GM23338 (cell line): ENCODE results near the gene BBS10. TPM values are rescaled to one million over a fixed set of nuclear protein-coding genes. Genes with fewer than 3 reads are reported as not detected.

Source experiments
- ATAC-seq: fragments of 200-7000 bp; cut with Tn5 transposase; 3 replicates; pipeline ENCODE4 v1.9.1; 2020
- DNase-seq: peaks from one replicate; pipeline ENCODE4 v3.0.0-alpha.2; 2015; ENCODE audit warnings: low spot score
- H2AFZ ChIP-seq: fragments of 200-600 bp; sonication (generic); 2 replicates; pipeline ENCODE4 v1.8.0; 2016; ENCODE audit warnings: antibody characterized with exemption, mild to moderate bottlenecking, moderate library complexity
- H3F3A ChIP-seq: fragments of 200-600 bp; sonication (generic); replicated peaks from 2 replicates; pipeline ENCODE4 v1.8.0; 2017; ENCODE audit warnings: antibody characterized with exemption, mixed run types, low read depth
- H3K27ac ChIP-seq: fragments of 200-600 bp; sonication (generic); 2 replicates; pipeline ENCODE4 v1.6.1; 2016; ENCODE audit warnings: low read depth
- H3K27me3 ChIP-seq: fragments of 200-600 bp; sonication (generic); 2 replicates; pipeline ENCODE4 v1.8.0; 2016; ENCODE audit warnings: mild to moderate bottlenecking, mixed run types, moderate library complexity; ENCODE audit not compliant: insufficient read depth
- H3K36me3 ChIP-seq: fragments of 200-600 bp; sonication (generic); 2 replicates; pipeline ENCODE4 v1.8.0; 2016; ENCODE audit warnings: mild to moderate bottlenecking; ENCODE audit not compliant: insufficient read depth
- H3K4me1 ChIP-seq: fragments of 200-600 bp; sonication (generic); 2 replicates; pipeline ENCODE4 v1.8.0; 2016; ENCODE audit warnings: mild to moderate bottlenecking, moderate library complexity; ENCODE audit not compliant: insufficient read depth
- H3K4me2 ChIP-seq: fragments of 200-600 bp; sonication (generic); 2 replicates; pipeline ENCODE4 v1.7.1; 2017; ENCODE audit warnings: mixed run types
- H3K4me3 ChIP-seq: fragments of 200-600 bp; sonication (generic); 2 replicates; pipeline ENCODE4 v1.6.1; 2016; ENCODE audit warnings: mixed run types
- H3K79me2 ChIP-seq: fragments of 200-600 bp; sonication (generic); replicated peaks from 2 replicates; pipeline ENCODE4 v1.8.0; 2017; ENCODE audit warnings: mild to moderate bottlenecking; ENCODE audit not compliant: insufficient read depth
- H3K9me2 ChIP-seq: fragments of 200-600 bp; sonication (generic); 2 replicates; pipeline ENCODE4 v1.8.0; 2017; ENCODE audit not compliant: insufficient read depth
- H4K20me1 ChIP-seq: fragments of 200-600 bp; sonication (generic); replicated peaks from 2 replicates; pipeline ENCODE4 v1.8.0; 2017; ENCODE audit warnings: mild to moderate bottlenecking; ENCODE audit not compliant: insufficient read depth
- H3K27ac Mint-ChIP-seq: 2 replicates; pipeline ENCODE4 v1.8.0; 2020; ENCODE audit warnings: inconsistent platforms, mild to moderate bottlenecking, moderate library complexity, mixed read lengths
- H3K27me3 Mint-ChIP-seq: 3 replicates; pipeline ENCODE4 v1.8.0; 2022; ENCODE audit warnings: low read depth, mild to moderate bottlenecking, moderate library complexity, mixed read lengths, inconsistent platforms; ENCODE audit not compliant: insufficient read depth, poor library complexity
- H3K36me3 Mint-ChIP-seq: 3 replicates; pipeline ENCODE4 v1.8.0; 2021; ENCODE audit warnings: low read depth, mild to moderate bottlenecking, inconsistent platforms, moderate library complexity, mixed read lengths
- H3K4me1 Mint-ChIP-seq: 3 replicates; pipeline ENCODE4 v1.8.0; 2020; ENCODE audit warnings: mild to moderate bottlenecking, inconsistent platforms, mixed read lengths
- H3K4me3 Mint-ChIP-seq: 3 replicates; pipeline ENCODE4 v1.8.0; 2021; ENCODE audit warnings: moderate library complexity, mild to moderate bottlenecking, inconsistent platforms, mixed read lengths
- H3K9me3 Mint-ChIP-seq: 3 replicates; pipeline ENCODE4 v1.8.0; 2020; ENCODE audit warnings: moderate library complexity, mild to moderate bottlenecking, inconsistent platforms, mixed read lengths
- EZH2 ChIP-seq: fragments of 200-600 bp; sonication (generic); IDR thresholded peaks from one replicate; pipeline ENCODE4 v1.8.0; 2017; ENCODE audit warnings: antibody characterized with exemption, mild to moderate bottlenecking, low read depth; ENCODE audit not compliant: unreplicated experiment
- EZH2phosphoT487 ChIP-seq: fragments of 200-600 bp; sonication (generic); IDR thresholded peaks from one replicate; pipeline ENCODE4 v1.8.1; 2018; ENCODE audit warnings: antibody characterized with exemption; ENCODE audit not compliant: unreplicated experiment
- JUNB ChIP-seq: IDR thresholded peaks from one replicate; pipeline ENCODE4 v1.6.1; 2016; ENCODE audit warnings: antibody characterized with exemption; ENCODE audit not compliant: unreplicated experiment
- NANOG ChIP-seq: IDR thresholded peaks from 2 replicates; pipeline ENCODE4 v1.6.1; 2016; ENCODE audit warnings: antibody characterized with exemption, borderline replicate concordance
- POLR2AphosphoS5 ChIP-seq: IDR thresholded peaks from 2 replicates; pipeline ENCODE4 v1.6.1; 2016; ENCODE audit warnings: antibody characterized with exemption, low read depth
- STAT1 ChIP-seq: IDR thresholded peaks from one replicate; pipeline ENCODE4 v1.6.1; 2016; ENCODE audit warnings: antibody characterized with exemption; ENCODE audit not compliant: unreplicated experiment
- ZNF114 ChIP-seq: fragments of 250-450 bp; sonication (Bioruptor Pico); IDR thresholded peaks from 2 replicates; pipeline ENCODE4 v1.5.0; 2020; ENCODE audit warnings: mild to moderate bottlenecking, moderate library complexity
- ZNF331 ChIP-seq: fragments of 250-450 bp; sonication (Bioruptor Pico); IDR thresholded peaks from 2 replicates; pipeline ENCODE4 v1.5.0; 2020; ENCODE audit warnings: low read depth, mild to moderate bottlenecking, moderate library complexity
- polyA plus RNA-seq: library from polyadenylated mRNA; unstranded; fragments of >200 nt; fragmentation: Nextera tagmentation; extraction: Ambion mirVana; gene quantifications from 2 replicates; pipeline ENCODE4 v1.2.1, GENCODE V29; 2016
- total RNA-seq: library from RNA; depleted of rRNA; stranded (reverse); fragments of >200 nt; shearing (Covaris generic); gene quantifications from 2 replicates; pipeline ENCODE4 v1.2.3, GENCODE V29; 2014
- TF ChIP-seq, protein P1 (sequence below): fragments of 250-450 bp; sonication (Bioruptor Pico); IDR thresholded peaks from 2 replicates; pipeline ENCODE4 v1.5.0; 2020; ENCODE audit warnings: mild to moderate bottlenecking, moderate library complexity
- TF ChIP-seq, protein P2 (sequence below): IDR thresholded peaks from 2 replicates; pipeline ENCODE4 v1.6.1; 2016; ENCODE audit warnings: antibody characterized with exemption
- TF ChIP-seq, protein P3 (sequence below), 2 experiments: fragments of 200-600 bp in 1 of 2; sonication (generic) in 1 of 2; conservative IDR thresholded peaks; 2 replicates each; pipeline versions ENCODE4 v1.5.1 to v1.6.1; 2016 to 2017; ENCODE audit warnings: antibody characterized with exemption in 2 of 2, low read depth in 2 of 2, mild to moderate bottlenecking in 2 of 2, moderate library complexity in 1 of 2

Gene BBS10
- total and polyA plus RNA-seq, 2 experiments from 2014 or later, result 5.2 to 12.8 TPM

DNA sequence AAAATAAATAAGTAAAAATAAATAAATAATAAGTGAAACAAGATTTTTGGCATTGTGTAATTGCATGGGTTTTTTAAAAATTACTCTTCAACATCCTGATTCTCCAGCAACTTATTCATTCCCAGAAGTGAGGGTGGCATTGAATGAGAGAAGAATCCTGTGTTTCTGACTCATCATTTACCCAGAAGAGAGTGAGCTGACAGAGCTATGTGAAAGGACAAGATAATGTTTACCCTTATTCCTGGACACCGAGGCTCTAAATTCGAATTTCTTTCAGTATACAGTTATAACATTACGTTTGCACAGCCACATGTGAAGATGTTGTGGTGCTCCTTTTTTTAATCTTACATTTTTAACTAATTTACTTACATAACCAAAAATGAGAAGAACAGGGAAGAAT lies 36.4 kb downstream of the BBS10 start:
- no peaks in the 10 kb centered on the region for H3F3A ChIP-seq
- H3K36me3 Mint-ChIP-seq, result no peaks in the 10 kb centered on the region

More for the DNA sequence above, 36.4 kb downstream of the BBS10 start:
- TF ChIP-seq EZH2, result no peak
- TF ChIP-seq, protein P1, sequence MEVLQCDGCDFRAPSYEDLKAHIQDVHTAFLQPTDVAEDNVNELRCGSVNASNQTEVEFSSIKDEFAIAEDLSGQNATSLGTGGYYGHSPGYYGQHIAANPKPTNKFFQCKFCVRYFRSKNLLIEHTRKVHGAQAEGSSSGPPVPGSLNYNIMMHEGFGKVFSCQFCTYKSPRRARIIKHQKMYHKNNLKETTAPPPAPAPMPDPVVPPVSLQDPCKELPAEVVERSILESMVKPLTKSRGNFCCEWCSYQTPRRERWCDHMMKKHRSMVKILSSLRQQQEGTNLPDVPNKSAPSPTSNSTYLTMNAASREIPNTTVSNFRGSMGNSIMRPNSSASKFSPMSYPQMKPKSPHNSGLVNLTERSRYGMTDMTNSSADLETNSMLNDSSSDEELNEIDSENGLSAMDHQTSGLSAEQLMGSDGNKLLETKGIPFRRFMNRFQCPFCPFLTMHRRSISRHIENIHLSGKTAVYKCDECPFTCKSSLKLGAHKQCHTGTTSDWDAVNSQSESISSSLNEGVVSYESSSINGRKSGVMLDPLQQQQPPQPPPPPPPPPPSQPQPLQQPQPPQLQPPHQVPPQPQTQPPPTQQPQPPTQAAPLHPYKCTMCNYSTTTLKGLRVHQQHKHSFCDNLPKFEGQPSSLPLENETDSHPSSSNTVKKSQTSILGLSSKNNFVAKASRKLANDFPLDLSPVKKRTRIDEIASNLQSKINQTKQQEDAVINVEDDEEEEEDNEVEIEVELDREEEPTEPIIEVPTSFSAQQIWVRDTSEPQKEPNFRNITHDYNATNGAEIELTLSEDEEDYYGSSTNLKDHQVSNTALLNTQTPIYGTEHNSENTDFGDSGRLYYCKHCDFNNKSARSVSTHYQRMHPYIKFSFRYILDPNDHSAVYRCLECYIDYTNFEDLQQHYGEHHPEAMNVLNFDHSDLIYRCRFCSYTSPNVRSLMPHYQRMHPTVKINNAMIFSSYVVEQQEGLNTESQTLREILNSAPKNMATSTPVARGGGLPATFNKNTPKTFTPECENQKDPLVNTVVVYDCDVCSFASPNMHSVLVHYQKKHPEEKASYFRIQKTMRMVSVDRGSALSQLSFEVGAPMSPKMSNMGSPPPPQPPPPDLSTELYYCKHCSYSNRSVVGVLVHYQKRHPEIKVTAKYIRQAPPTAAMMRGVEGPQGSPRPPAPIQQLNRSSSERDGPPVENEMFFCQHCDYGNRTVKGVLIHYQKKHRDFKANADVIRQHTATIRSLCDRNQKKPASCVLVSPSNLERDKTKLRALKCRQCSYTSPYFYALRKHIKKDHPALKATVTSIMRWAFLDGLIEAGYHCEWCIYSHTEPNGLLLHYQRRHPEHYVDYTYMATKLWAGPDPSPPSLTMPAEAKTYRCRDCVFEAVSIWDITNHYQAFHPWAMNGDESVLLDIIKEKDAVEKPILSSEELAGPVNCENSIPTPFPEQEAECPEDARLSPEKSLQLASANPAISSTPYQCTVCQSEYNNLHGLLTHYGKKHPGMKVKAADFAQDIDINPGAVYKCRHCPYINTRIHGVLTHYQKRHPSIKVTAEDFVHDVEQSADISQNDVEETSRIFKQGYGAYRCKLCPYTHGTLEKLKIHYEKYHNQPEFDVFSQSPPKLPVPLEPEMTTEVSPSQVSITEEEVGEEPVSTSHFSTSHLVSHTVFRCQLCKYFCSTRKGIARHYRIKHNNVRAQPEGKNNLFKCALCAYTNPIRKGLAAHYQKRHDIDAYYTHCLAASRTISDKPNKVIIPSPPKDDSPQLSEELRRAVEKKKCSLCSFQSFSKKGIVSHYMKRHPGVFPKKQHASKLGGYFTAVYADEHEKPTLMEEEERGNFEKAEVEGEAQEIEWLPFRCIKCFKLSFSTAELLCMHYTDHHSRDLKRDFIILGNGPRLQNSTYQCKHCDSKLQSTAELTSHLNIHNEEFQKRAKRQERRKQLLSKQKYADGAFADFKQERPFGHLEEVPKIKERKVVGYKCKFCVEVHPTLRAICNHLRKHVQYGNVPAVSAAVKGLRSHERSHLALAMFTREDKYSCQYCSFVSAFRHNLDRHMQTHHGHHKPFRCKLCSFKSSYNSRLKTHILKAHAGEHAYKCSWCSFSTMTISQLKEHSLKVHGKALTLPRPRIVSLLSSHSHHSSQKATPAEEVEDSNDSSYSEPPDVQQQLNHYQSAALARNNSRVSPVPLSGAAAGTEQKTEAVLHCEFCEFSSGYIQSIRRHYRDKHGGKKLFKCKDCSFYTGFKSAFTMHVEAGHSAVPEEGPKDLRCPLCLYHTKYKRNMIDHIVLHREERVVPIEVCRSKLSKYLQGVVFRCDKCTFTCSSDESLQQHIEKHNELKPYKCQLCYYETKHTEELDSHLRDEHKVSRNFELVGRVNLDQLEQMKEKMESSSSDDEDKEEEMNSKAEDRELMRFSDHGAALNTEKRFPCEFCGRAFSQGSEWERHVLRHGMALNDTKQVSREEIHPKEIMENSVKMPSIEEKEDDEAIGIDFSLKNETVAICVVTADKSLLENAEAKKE (CRISPR knock-in tag), result no peak
- no peak for TF ChIP-seq EZH2phosphoT487
- no peak for TF ChIP-seq POLR2AphosphoS5
- no peak for TF ChIP-seq NANOG
- TF ChIP-seq JUNB, result no peak
- TF ChIP-seq, protein P2, sequence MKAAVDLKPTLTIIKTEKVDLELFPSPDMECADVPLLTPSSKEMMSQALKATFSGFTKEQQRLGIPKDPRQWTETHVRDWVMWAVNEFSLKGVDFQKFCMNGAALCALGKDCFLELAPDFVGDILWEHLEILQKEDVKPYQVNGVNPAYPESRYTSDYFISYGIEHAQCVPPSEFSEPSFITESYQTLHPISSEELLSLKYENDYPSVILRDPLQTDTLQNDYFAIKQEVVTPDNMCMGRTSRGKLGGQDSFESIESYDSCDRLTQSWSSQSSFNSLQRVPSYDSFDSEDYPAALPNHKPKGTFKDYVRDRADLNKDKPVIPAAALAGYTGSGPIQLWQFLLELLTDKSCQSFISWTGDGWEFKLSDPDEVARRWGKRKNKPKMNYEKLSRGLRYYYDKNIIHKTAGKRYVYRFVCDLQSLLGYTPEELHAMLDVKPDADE, result no peak
- no peak for TF ChIP-seq ZNF331
- TF ChIP-seq, protein P3, sequence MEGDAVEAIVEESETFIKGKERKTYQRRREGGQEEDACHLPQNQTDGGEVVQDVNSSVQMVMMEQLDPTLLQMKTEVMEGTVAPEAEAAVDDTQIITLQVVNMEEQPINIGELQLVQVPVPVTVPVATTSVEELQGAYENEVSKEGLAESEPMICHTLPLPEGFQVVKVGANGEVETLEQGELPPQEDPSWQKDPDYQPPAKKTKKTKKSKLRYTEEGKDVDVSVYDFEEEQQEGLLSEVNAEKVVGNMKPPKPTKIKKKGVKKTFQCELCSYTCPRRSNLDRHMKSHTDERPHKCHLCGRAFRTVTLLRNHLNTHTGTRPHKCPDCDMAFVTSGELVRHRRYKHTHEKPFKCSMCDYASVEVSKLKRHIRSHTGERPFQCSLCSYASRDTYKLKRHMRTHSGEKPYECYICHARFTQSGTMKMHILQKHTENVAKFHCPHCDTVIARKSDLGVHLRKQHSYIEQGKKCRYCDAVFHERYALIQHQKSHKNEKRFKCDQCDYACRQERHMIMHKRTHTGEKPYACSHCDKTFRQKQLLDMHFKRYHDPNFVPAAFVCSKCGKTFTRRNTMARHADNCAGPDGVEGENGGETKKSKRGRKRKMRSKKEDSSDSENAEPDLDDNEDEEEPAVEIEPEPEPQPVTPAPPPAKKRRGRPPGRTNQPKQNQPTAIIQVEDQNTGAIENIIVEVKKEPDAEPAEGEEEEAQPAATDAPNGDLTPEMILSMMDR (conservative IDR thresholded peaks at IDR 0.05; ENCODE audit: low read depth in 2 of 2), result no peak
- no peak for TF ChIP-seq ZNF114
- TF ChIP-seq STAT1, result no peak
- H3K36me3 ChIP-seq, result no peaks in the 10 kb centered on the region
- no peak overlapping the region for H3K4me3 ChIP-seq
- H3K27me3 Mint-ChIP-seq, result peaks cover 2% of the 10 kb centered on the region
- no peak overlapping the region for H3K27ac ChIP-seq
- no peaks in the 10 kb centered on the region for H3K79me2 ChIP-seq
- no peak overlapping the region for H3K27ac Mint-ChIP-seq
- H3K9me2 ChIP-seq, result no peaks in the 10 kb centered on the region
- no peaks in the 10 kb centered on the region for H4K20me1 ChIP-seq
- peaks cover 8% of the 10 kb centered on the region for H3K4me1 ChIP-seq
- H3K4me1 Mint-ChIP-seq, result peaks cover 15% of the 10 kb centered on the region
- ATAC-seq (no peak), DNase-seq (no peak)
- H3K27me3 ChIP-seq, result no peaks in the 10 kb centered on the region
- H3K4me3 Mint-ChIP-seq, result no peak overlapping the region
- H3K4me2 ChIP-seq, result peak overlapping the region; percentile 52; the same call in 1 of the 2 replicates
- H2AFZ ChIP-seq, result peak overlapping the region; percentile 83
- H3K9me3 Mint-ChIP-seq, result no peaks in the 10 kb centered on the region
